GM12878 (cell line): Measurements from ENCODE around the gene RAP2B. TPM values are rescaled to one million over a fixed set of nuclear protein-coding genes. Genes with fewer than 3 reads are reported as not detected.
A peak's percentile ranks its signal among the peaks of the same experiment; 100 is the strongest.

Experiments
- ATF3 ChIP-seq: IDR thresholded peaks from 2 replicates; pipeline ENCODE4 v1.6.1; 2011; ENCODE audit warnings: low read depth, mild to moderate bottlenecking, low read length, moderate library complexity, borderline replicate concordance; ENCODE audit errors: extremely low read depth
- ATF7 ChIP-seq: fragments of 450-650 bp; IDR thresholded peaks from 2 replicates; pipeline ENCODE4 v1.6.1; 2016; ENCODE audit warnings: low read depth, mild to moderate bottlenecking
- BCL11A ChIP-seq: IDR thresholded peaks from 2 replicates; pipeline ENCODE4 v1.6.1; 2011; ENCODE audit warnings: low read depth, low read length
- BCL3 ChIP-seq: IDR thresholded peaks from 2 replicates; pipeline ENCODE4 v1.6.1; 2011; ENCODE audit warnings: borderline replicate concordance, low read depth, mild to moderate bottlenecking, moderate library complexity, low read length; ENCODE audit not compliant: insufficient read depth, poor library complexity, severe bottlenecking
- BMI1 ChIP-seq: fragments of 450-650 bp; IDR thresholded peaks from 2 replicates; pipeline ENCODE4 v1.6.1; 2016; ENCODE audit warnings: mild to moderate bottlenecking, moderate library complexity, borderline replicate concordance
- CBX5 ChIP-seq: sonication (generic); IDR thresholded peaks from 2 replicates; pipeline ENCODE4 v1.6.1; 2016; ENCODE audit warnings: low read depth, moderate library complexity, mild to moderate bottlenecking, inconsistent platforms
- CHD2 ChIP-seq: IDR thresholded peaks from 2 replicates; pipeline ENCODE4 v1.6.1; 2011; ENCODE audit warnings: low read depth, low read length, improper control_type of control experiment, borderline replicate concordance
- CREM ChIP-seq: IDR thresholded peaks from 2 replicates; pipeline ENCODE4 v1.6.1; 2014; ENCODE audit warnings: antibody characterized with exemption, low read depth
- IKZF1 ChIP-seq: fragments of 450-650 bp; conservative IDR thresholded peaks from 2 replicates; pipeline ENCODE4 v1.6.1; 2017; ENCODE audit warnings: antibody characterized with exemption, mild to moderate bottlenecking
- IRF4 ChIP-seq: IDR thresholded peaks from 2 replicates; pipeline ENCODE4 v1.6.1; 2011; ENCODE audit warnings: low read depth, low read length
- KAT2A ChIP-seq: conservative IDR thresholded peaks from 2 replicates; pipeline ENCODE4 v1.6.1; 2011; ENCODE audit warnings: low read depth, low read length; ENCODE audit not compliant: control insufficient read depth
- KLF5 ChIP-seq: fragments of 450-650 bp; IDR thresholded peaks from 2 replicates; pipeline ENCODE4 v1.6.1; 2014; ENCODE audit warnings: mild to moderate bottlenecking; ENCODE audit not compliant: partially characterized antibody
- MYC ChIP-seq: IDR thresholded peaks from 2 replicates; pipeline ENCODE4 v1.6.1; 2011; ENCODE audit warnings: mild to moderate bottlenecking, low read length, moderate library complexity, inconsistent platforms; ENCODE audit not compliant: insufficient read depth, insufficient replicate concordance, insufficient read length, severe bottlenecking
- NFXL1 ChIP-seq: fragments of 450-650 bp; IDR thresholded peaks from 2 replicates; pipeline ENCODE4 v1.6.1; 2017; ENCODE audit warnings: antibody characterized with exemption, mild to moderate bottlenecking, borderline replicate concordance
- POLR2AphosphoS5 ChIP-seq: IDR thresholded peaks from 2 replicates; pipeline ENCODE4 v1.6.1; 2011; ENCODE audit warnings: mild to moderate bottlenecking, low read length, inconsistent platforms
- RAD21 ChIP-seq: IDR thresholded peaks from 2 replicates; pipeline ENCODE4 v1.6.1; 2011; ENCODE audit warnings: mild to moderate bottlenecking, low read depth, low read length, moderate library complexity; ENCODE audit not compliant: insufficient read depth
- RBBP5 ChIP-seq: fragments of 200-600 bp; sonication (generic); conservative IDR thresholded peaks from 2 replicates; pipeline ENCODE4 v1.6.1; 2016
- RELA ChIP-seq: fragments of 450-650 bp; IDR thresholded peaks from 2 replicates; pipeline ENCODE4 v1.8.0; 2014; ENCODE audit warnings: borderline replicate concordance; ENCODE audit not compliant: partially characterized antibody
- RUNX3 ChIP-seq: IDR thresholded peaks from 2 replicates; pipeline ENCODE4 v1.6.1; 2012; ENCODE audit warnings: low read length, inconsistent platforms
- SMC3 ChIP-seq: IDR thresholded peaks from 2 replicates; pipeline ENCODE4 v1.6.1; 2011; ENCODE audit warnings: low read length, improper control_type of control experiment, borderline replicate concordance
- TARDBP ChIP-seq: IDR thresholded peaks from 2 replicates; pipeline ENCODE4 v1.6.1; 2016; ENCODE audit warnings: borderline replicate concordance
- TCF7 ChIP-seq: IDR thresholded peaks from 2 replicates; pipeline ENCODE4 v1.6.1; 2014; ENCODE audit warnings: antibody characterized with exemption, borderline replicate concordance
- ZNF217 ChIP-seq: fragments of 450-650 bp; IDR thresholded peaks from 2 replicates; pipeline ENCODE4 v1.6.1; 2017; ENCODE audit warnings: antibody characterized with exemption, mild to moderate bottlenecking
- ZSCAN29 ChIP-seq: fragments of 450-650 bp; IDR thresholded peaks from 2 replicates; pipeline ENCODE4 v1.6.1; 2017; ENCODE audit warnings: mild to moderate bottlenecking, moderate library complexity
- polyA plus RNA-seq, 11 experiments: library from polyadenylated mRNA; depleted of rRNA in 4 of 11; unstranded in 6 of 11; stranded (reverse) in 5 of 11; fragments of >200 nt; fragmentation: Nextera tagmentation in 4 of 11; fragmentation: Illumina TruSeq in 1 of 11; extraction: Ambion mirVana in 4 of 11; extraction: Trizol in 1 of 11; gene quantifications; 1 replicate in 1 of 11; 2 replicates in 10 of 11; pipeline versions ENCODE4 v1.2.1 to v1.2.3, GENCODE V29; 2011 to 2016; ENCODE audit warnings: inconsistent platforms in 2 of 11, missing spikeins in 2 of 11, low read depth in 1 of 11
- total RNA-seq, 4 experiments: library from RNA; depleted of rRNA in 3 of 4; stranded (reverse); fragments of >200 nt in 3 of 4; fragmentation: Illumina TruSeq in 1 of 4; extraction: Trizol in 1 of 4; gene quantifications; 2 replicates each; pipeline versions ENCODE4 v1.2.1 to v1.2.3, GENCODE V29; 2013 to 2021
- TF ChIP-seq, protein P1 (sequence below): fragments of 450-650 bp; formaldehyde crosslinking; IDR thresholded peaks from 2 replicates; pipeline ENCODE4 v1.4.0; 2022; ENCODE audit warnings: mild to moderate bottlenecking, moderate library complexity
- TF ChIP-seq, protein P2 (sequence below): IDR thresholded peaks from 2 replicates; pipeline ENCODE4 v1.6.1; 2012; ENCODE audit warnings: low read depth, low read length, improper control_type of control experiment

Gene RAP2B
- total and polyA plus RNA-seq, 10 of the 15 experiments (the other 5 are each of a cell fraction or from before 2014, with no cell fraction given): 5.9 to 21.3 (median 12.0) TPM

- peak; percentile 40; the same call in 1 of the 2 replicates for TF ChIP-seq CREM
- 0 out of 2 replicates have a peak, but pooled peaks have one; percentile 37 for TF ChIP-seq IRF4
- TF ChIP-seq KAT2A: no peak
- peak; percentile 33; the same call in 1 of the 2 replicates for TF ChIP-seq RUNX3
- no peak for TF ChIP-seq RAD21
- no peak for TF ChIP-seq CHD2
- peak; percentile 57; the same call in 1 of the 2 replicates for TF ChIP-seq TCF7
- no peak for TF ChIP-seq ATF3
- TF ChIP-seq POLR2AphosphoS5: no peak
- TF ChIP-seq, protein P1, sequence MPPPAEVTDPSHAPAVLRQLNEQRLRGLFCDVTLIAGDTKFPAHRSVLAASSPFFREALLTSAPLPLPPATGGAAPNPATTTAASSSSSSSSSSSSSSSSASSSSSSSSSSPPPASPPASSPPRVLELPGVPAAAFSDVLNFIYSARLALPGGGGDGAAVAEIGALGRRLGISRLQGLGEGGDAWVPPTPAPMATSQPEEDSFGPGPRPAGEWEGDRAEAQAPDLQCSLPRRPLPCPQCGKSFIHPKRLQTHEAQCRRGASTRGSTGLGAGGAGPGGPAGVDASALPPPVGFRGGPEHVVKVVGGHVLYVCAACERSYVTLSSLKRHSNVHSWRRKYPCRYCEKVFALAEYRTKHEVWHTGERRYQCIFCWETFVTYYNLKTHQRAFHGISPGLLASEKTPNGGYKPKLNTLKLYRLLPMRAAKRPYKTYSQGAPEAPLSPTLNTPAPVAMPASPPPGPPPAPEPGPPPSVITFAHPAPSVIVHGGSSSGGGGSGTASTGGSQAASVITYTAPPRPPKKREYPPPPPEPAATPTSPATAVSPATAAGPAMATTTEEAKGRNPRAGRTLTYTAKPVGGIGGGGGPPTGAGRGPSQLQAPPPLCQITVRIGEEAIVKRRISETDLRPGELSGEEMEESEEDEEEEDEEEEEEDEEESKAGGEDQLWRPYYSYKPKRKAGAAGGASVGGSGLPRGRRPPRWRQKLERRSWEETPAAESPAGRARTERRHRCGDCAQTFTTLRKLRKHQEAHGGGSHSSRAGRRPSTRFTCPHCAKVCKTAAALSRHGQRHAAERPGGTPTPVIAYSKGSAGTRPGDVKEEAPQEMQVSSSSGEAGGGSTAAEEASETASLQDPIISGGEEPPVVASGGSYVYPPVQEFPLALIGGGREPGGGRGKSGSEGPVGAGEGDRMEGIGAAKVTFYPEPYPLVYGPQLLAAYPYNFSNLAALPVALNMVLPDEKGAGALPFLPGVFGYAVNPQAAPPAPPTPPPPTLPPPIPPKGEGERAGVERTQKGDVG (CRISPR knock-in tag): no peak
- peak; percentile 60; the same call in 1 of the 2 replicates for TF ChIP-seq BMI1
- TF ChIP-seq NFXL1: no peak
- TF ChIP-seq RELA: no peak
- TF ChIP-seq IKZF1: peak; percentile 47
- TF ChIP-seq, protein P2, sequence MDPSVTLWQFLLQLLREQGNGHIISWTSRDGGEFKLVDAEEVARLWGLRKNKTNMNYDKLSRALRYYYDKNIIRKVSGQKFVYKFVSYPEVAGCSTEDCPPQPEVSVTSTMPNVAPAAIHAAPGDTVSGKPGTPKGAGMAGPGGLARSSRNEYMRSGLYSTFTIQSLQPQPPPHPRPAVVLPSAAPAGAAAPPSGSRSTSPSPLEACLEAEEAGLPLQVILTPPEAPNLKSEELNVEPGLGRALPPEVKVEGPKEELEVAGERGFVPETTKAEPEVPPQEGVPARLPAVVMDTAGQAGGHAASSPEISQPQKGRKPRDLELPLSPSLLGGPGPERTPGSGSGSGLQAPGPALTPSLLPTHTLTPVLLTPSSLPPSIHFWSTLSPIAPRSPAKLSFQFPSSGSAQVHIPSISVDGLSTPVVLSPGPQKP: no peak
- TF ChIP-seq CBX5: 0 out of 2 replicates have a peak, but pooled peaks have one; percentile 23
- no peak for TF ChIP-seq MYC
- peak; percentile 85 for TF ChIP-seq ZNF217
- TF ChIP-seq TARDBP: no peak
- peak; percentile 94 for TF ChIP-seq ATF7
- peak; percentile 82 for TF ChIP-seq BCL11A
- TF ChIP-seq KLF5: no peak
- TF ChIP-seq RBBP5: no peak
- TF ChIP-seq BCL3: peak; percentile 63
- no peak for TF ChIP-seq ZSCAN29
- no peak for TF ChIP-seq SMC3
These were observed 31.6 kb upstream of the RAP2B start (continued) for GRCh38 chr3:153130312-153130977.
